ENCODE results near the gene APC2. TPM values are rescaled to one million over a fixed set of nuclear protein-coding genes. Genes with fewer than 3 reads are reported as not detected.

The APC2 gene
- total RNA-seq, 1 donor from 2014 or later = 0.42 TPM

- peaks cover 11% of the 10 kb centered on the region for H3K27me3 Mint-ChIP-seq
- POLR2A ChIA-PET = no interaction called here
- intact Hi-C loops (cut with micrococcal nuclease) = no loop called here
- H3K9me3 Mint-ChIP-seq = no peaks in the 10 kb centered on the region
- TF ChIP-seq, protein P1, sequence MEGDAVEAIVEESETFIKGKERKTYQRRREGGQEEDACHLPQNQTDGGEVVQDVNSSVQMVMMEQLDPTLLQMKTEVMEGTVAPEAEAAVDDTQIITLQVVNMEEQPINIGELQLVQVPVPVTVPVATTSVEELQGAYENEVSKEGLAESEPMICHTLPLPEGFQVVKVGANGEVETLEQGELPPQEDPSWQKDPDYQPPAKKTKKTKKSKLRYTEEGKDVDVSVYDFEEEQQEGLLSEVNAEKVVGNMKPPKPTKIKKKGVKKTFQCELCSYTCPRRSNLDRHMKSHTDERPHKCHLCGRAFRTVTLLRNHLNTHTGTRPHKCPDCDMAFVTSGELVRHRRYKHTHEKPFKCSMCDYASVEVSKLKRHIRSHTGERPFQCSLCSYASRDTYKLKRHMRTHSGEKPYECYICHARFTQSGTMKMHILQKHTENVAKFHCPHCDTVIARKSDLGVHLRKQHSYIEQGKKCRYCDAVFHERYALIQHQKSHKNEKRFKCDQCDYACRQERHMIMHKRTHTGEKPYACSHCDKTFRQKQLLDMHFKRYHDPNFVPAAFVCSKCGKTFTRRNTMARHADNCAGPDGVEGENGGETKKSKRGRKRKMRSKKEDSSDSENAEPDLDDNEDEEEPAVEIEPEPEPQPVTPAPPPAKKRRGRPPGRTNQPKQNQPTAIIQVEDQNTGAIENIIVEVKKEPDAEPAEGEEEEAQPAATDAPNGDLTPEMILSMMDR (IDR thresholded peaks at IDR 0.05) = no peak
- CTCF ChIA-PET = no interaction called here
- DNase-seq = no peak
- ATAC-seq (ENCODE audit: low read depth) = no peak
- peaks cover 2% of the 10 kb centered on the region for H3K36me3 Mint-ChIP-seq (ENCODE audit: low read depth)
- peaks cover 11% of the 10 kb centered on the region for H3K4me1 Mint-ChIP-seq
- H3K4me3 Mint-ChIP-seq = no peak overlapping the region
- no peak overlapping the region for H3K27ac Mint-ChIP-seq
These were observed 9.6 kb downstream of the APC2 start for GRCh38 chr19:1459479-1459878.

- Mint-ChIP-seq H3K27me3 (peaks cover 8% of the 10 kb centered on the region), H3K4me1 (peaks cover 6% of the 10 kb centered on the region), H3K36me3 (ENCODE audit: low read depth) (peaks cover 2% of the 10 kb centered on the region), H3K27ac (no peak overlapping the region), H3K9me3 (no peaks in the 10 kb centered on the region), H3K4me3 (no peak overlapping the region)
- DNase-seq (no peak), ATAC-seq (ENCODE audit: low read depth) (no peak)
- CTCF ChIA-PET = no interaction called here
- POLR2A ChIA-PET = no interaction called here
- TF ChIP-seq, protein P1 (IDR thresholded peaks at IDR 0.05) = no peak
- intact Hi-C loops (cut with micrococcal nuclease) = loop anchor here (10.0 kb wide), 1 partner anchor 304 kb away; no protein-coding TSS in a partner anchor
These were observed 10.4 kb downstream of the APC2 start for GRCh38 chr19:1460033-1460995.

DNA sequence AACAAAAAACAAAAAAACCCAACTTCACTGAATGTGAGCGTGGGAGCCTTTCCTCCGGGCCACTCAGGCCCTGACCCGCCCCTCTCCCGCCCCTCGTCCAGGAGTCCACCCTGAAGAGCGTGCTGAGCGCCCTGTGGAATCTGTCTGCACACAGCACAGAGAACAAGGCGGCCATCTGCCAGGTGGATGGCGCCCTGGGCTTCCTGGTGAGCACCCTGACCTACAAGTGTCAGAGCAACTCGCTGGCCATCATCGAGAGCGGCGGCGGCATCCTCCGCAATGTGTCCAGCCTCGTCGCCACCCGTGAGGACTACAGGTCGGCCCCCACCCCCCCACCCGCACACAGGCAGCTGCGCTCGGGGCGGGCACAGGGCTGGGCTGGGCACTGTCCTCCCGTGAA lies 11.9 kb downstream of the APC2 start:
- H3K4me3 Mint-ChIP-seq = no peak overlapping the region
- ChIA-PET CTCF (no interaction called here), POLR2A (interaction anchor here (0.7 kb wide), 1 partner anchor 10 kb away, joined by 10 read pairs; no protein-coding TSS in a partner anchor)
- no peak for DNase-seq
- intact Hi-C loops (cut with micrococcal nuclease) = loop anchor here (10.0 kb wide), 1 partner anchor 303 kb away; no protein-coding TSS in a partner anchor
- no peak for ATAC-seq (ENCODE audit: low read depth)
- H3K4me1 Mint-ChIP-seq = peaks cover 3% of the 10 kb centered on the region
- peaks cover 2% of the 10 kb centered on the region for H3K36me3 Mint-ChIP-seq (ENCODE audit: low read depth)
- no peak overlapping the region for H3K27ac Mint-ChIP-seq
- no peaks in the 10 kb centered on the region for H3K9me3 Mint-ChIP-seq
- peaks cover 3% of the 10 kb centered on the region for H3K27me3 Mint-ChIP-seq
- TF ChIP-seq, protein P1 (IDR thresholded peaks at IDR 0.05) = no peak

- Mint-ChIP-seq H3K9me3 (no peaks in the 10 kb centered on the region), H3K4me3 (no peak overlapping the region), H3K36me3 (ENCODE audit: low read depth) (no peaks in the 10 kb centered on the region), H3K4me1 (peaks cover 10% of the 10 kb centered on the region), H3K27me3 (no peaks in the 10 kb centered on the region), H3K27ac (no peak overlapping the region)
- ATAC-seq (ENCODE audit: low read depth) (no peak), DNase-seq (no peak)
- ChIA-PET POLR2A (interaction anchor here (0.9 to 1.0 kb wide), 2 partner anchors 14 to 202 kb away, joined by 3 read pairs; no protein-coding TSS in a partner anchor), CTCF (no interaction called here)
- intact Hi-C loops (cut with micrococcal nuclease) = loop anchor here (10.0 kb wide), 1 partner anchor 299 kb away; no protein-coding TSS in a partner anchor
- TF ChIP-seq, protein P1 (IDR thresholded peaks at IDR 0.05) = no peak
These were observed 15.5 kb downstream of the APC2 start for GRCh38 chr19:1465191-1466016.
